ENCODE measurements around the gene MYH7B.

Gene MYH7B

DNA sequence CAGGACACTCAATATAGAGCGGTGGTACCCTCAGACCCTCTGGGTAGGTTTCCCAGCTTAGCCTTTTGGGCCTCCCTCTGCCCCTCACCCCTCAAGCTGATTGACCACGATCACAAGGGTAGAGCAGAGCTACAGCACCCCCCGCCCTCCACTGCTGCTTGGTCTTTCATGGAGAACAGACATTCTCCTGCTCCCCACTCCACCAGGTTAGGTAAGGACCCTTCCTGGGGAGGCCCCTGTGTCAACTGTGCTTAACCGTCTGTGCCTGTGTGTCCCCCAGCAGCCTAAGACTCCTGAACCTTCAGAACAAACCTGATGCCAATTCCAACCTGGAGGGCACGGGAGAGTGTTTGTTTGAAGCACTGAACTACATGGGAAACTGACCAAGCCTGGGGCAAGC lies 11.8 kb downstream of the MYH7B start:
- DNase-seq (ENCODE audit: insufficient read length) (no peak), FAIRE-seq (no peak)
- TF ChIP-seq TAF1 (IDR thresholded peaks at IDR 0.05; ENCODE audit: borderline replicate concordance, low read depth, low read length) (no peak), POLR2A (IDR thresholded peaks at IDR 0.05; ENCODE audit: low read depth, low read length) (no peak), POLR2AphosphoS5 (IDR thresholded peaks at IDR 0.05; ENCODE audit: low read depth, low read length) (no peak)

DNA sequence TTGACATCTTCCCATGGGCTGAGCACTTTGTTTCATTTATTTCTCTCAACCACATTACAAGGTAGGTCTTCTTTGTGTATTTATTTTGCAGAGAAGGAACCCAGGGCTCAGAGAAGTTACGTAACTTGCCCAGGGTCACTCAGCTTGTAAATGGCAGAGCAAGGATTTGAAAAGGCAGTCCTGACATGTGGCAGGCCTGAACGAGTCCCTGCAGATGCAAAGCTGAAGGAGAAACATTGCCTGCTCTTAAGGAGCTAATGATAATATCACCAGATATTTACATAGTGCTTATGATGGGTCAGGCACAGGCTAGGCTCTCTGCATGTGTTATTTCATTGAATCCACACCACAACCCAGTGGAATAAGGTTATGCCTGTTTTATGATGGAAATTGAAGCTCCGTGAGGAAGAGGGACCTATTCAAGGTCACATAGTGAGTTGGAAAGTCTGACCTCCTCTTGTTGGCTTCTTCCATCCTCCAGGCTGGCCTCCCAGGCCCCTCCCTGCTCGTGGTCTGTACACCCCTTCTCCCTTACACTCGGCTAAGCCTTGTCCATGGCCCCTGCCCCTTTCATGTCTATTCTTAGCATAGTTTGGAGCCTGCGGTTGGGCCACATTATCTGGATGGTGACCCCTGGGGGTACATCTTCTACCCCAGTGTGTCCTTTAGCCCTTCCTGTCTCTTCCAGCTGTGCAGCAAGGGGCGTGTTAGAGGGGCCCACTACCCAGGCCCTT lies 12.5 kb downstream of the MYH7B start:
- TF ChIP-seq POLR2AphosphoS5 (IDR thresholded peaks at IDR 0.05; ENCODE audit: low read depth, low read length) (no peak), TAF1 (IDR thresholded peaks at IDR 0.05; ENCODE audit: borderline replicate concordance, low read depth, low read length) (no peak), POLR2A (IDR thresholded peaks at IDR 0.05; ENCODE audit: low read depth, low read length) (no peak)
- DNase-seq (ENCODE audit: insufficient read length) = no peak
- FAIRE-seq = no peak

DNA sequence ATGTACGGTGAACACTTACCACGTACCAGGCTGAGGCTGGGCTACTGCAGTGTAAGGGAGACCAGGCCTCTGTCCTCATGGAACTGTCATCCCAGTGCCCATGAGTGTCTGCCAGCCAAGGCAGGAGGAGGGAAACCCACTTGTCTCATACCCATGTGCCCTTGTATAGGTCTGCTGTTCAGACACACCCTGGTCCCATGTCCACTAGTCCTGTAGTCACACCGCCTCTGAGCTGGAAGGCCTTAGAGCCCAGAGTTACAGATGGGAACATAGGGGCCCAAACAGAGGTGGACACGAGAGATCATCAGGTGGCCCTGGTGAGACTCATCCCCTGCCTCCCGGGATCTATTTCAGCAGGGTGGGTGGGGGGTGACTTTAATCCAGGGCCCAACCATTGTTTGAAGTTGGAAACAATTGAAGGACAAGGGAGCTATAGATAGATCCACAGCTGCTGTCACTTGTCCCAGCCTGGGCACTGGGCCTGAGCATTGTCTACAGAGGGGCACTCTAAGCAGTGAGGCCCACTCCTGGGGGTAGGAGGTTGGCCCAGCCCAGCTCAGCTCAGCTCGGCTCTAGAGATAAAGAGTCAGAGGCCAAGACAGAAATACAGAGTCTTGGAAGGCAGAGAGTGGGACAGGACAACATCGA lies 14.6 kb downstream of the MYH7B start:
- FAIRE-seq = no peak

DNA sequence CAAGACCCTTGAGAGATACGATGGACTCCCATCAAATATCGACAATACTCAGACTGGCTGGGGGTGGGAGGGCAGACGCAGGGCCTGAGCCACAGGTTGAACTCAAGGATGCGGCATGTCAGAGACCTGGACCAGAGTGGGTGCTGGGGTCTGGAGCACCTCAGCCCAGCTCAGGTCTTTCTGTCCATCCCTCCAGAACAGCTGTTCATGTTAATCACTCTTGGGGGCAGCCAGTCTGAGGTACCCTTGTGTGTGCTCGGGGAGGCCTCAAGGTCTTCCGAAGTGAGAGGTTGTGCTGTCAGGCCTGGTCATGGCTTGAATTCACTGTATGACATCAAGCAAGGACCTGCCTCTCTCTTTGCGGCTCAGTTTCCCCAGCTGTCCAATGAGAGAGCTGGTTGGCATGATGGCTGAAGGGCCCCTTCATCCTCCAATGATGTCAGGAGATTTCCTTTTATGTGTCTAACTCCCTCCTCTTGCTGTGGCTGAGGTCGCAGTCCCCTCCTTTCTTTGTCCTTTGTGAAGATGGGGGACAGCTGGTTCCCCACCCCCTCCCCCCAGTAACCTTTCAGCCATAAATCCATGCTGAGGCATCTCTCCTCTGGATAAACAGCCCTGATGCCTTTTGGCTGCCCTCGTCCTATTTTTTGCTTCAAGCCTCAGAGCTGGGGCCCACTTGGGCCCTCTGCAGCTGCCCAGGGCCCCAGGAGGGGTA lies 15.3 kb downstream of the MYH7B start:
- TF ChIP-seq POLR2A (IDR thresholded peaks at IDR 0.05; ENCODE audit: low read depth, low read length) = no peak
- TF ChIP-seq TAF1 (IDR thresholded peaks at IDR 0.05; ENCODE audit: borderline replicate concordance, low read depth, low read length) = no peak
- TF ChIP-seq POLR2AphosphoS5 (IDR thresholded peaks at IDR 0.05; ENCODE audit: low read depth, low read length) = no peak
- DNase-seq (ENCODE audit: insufficient read length) = no peak
- no peak for FAIRE-seq

More for the DNA sequence above, 14.6 kb downstream of the MYH7B start:
- no peak for DNase-seq (ENCODE audit: insufficient read length)
- TF ChIP-seq TAF1 (IDR thresholded peaks at IDR 0.05; ENCODE audit: borderline replicate concordance, low read depth, low read length) (no peak), POLR2AphosphoS5 (IDR thresholded peaks at IDR 0.05; ENCODE audit: low read depth, low read length) (no peak), POLR2A (IDR thresholded peaks at IDR 0.05; ENCODE audit: low read depth, low read length) (no peak)

DNA sequence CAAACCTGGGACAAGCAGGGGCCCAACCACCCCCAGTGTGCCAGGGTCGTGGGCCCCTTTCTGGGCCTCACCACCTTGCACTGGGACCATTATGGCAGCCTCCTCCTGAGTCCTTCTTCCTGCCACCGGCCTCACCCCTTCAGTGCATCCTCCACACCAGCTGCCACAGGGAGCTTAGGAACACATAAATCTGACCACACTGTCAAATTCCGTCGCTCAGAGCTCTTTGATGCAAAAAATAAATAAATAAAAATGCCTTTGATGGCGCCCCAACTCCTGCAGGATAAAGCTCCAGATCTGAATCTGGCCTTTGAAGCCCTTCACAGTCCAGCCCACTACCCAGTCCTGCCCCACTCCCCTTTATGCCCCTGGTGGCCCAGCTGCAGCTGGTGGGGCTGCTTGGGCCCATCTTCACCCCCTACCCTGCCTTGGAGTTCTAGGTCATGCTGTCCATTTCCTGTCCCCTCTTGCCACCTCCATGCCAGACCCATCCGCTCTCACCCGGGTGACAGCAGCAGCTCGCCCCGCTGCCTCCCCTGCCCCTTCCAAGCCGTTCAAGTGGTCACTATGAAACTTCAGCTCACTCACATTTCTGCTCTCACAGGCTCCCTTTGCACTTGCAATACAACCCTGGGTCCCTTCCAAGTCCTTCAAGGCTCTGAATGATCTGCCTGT lies 16.0 kb downstream of the MYH7B start:
- TF ChIP-seq POLR2A (IDR thresholded peaks at IDR 0.05; ENCODE audit: low read depth, low read length) (no peak), POLR2AphosphoS5 (IDR thresholded peaks at IDR 0.05; ENCODE audit: low read depth, low read length) (no peak), TAF1 (IDR thresholded peaks at IDR 0.05; ENCODE audit: borderline replicate concordance, low read depth, low read length) (no peak)
- DNase-seq (ENCODE audit: insufficient read length) (no peak), FAIRE-seq (no peak)

DNA sequence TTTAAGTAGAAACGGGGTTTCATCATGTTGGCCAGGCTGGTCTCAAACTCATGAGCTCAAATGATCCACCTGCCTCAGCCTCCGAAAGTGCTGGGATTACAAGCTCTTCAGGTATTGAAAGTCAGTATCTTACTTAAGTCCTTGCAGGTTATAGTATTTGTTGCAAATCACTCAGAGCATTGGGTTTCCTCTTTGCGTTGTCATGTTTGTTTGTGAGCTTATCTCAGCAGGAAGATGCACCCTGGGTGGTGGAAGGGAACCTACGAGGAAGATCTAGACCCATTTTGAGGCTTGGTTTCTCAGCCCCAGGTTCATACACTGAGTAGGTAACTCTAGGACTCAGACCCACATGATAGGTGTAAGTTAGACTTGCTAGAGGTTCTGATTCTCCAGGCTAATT lies 18.6 kb downstream of the MYH7B start:
- no peak for FAIRE-seq
- no peak for DNase-seq (ENCODE audit: insufficient read length)
- TF ChIP-seq TAF1 (IDR thresholded peaks at IDR 0.05; ENCODE audit: borderline replicate concordance, low read depth, low read length) = no peak
- no peak for TF ChIP-seq POLR2A (IDR thresholded peaks at IDR 0.05; ENCODE audit: low read depth, low read length)
- no peak for TF ChIP-seq POLR2AphosphoS5 (IDR thresholded peaks at IDR 0.05; ENCODE audit: low read depth, low read length)

DNA sequence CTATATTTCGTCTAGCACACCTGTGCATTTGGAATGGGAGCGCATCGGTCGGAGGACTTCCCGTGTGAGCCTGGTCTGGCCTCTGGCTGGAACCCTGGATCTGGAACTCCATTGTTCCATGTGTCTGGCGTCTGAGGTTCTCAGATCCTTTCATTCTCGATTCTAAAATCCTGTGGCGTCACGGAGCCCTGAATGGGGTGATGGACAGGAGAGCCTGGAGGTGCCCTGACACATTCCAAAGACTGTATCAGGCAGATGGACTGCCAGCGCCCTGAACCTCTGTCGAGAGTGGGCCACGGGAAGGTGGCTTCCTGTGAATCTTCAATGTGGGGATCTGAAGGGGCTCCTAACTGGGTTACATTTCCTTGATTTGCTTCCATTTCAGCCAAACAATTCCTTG lies 20.6 kb downstream of the MYH7B start:
- DNase-seq (ENCODE audit: insufficient read length) (no peak), FAIRE-seq (no peak)
- no peak for TF ChIP-seq POLR2A (IDR thresholded peaks at IDR 0.05; ENCODE audit: low read depth, low read length)
- TF ChIP-seq POLR2AphosphoS5 (IDR thresholded peaks at IDR 0.05; ENCODE audit: low read depth, low read length) = no peak
- TF ChIP-seq TAF1 (IDR thresholded peaks at IDR 0.05; ENCODE audit: borderline replicate concordance, low read depth, low read length) = no peak

DNA sequence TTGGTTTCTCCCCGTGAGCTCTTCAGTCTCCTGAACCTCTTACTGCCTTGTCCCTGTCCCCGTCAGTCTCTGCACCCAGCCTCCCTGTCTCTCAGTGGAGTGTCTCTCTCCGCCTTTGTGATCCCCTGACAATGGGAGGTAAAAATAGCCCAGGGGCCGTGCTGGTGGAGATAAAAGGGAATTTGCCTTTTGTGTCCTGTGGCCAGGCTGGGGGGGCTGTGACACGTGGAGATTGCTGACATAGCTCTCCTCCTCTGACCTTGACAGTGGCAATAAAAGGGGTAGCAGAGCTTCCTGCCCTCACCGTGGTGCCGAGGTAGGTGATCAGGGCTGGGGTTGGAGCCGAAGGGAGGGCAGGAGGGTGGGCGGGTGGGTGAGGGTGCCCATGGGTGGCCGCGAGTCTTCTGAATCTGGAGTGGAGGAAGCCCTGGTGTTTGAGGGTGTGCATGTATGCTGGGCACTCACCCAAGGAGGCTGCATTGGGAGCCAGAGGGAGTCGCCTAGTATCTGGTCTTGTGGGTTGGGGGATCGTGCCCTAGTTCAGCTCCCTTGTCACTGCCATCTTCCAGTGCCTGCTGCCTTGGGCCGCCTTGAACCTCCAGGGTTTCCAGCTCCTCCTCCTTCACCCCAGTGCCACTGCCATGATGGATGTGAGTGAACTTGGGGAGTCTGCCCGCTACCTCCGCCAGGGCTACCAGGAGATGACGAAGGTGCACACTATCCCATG lies 21.9 kb downstream of the MYH7B start:
- no peak for TF ChIP-seq POLR2A (IDR thresholded peaks at IDR 0.05; ENCODE audit: low read depth, low read length)
- TF ChIP-seq TAF1 (IDR thresholded peaks at IDR 0.05; ENCODE audit: borderline replicate concordance, low read depth, low read length) = no peak
- no peak for TF ChIP-seq POLR2AphosphoS5 (IDR thresholded peaks at IDR 0.05; ENCODE audit: low read depth, low read length)
- DNase-seq (ENCODE audit: insufficient read length) (no peak), FAIRE-seq (no peak)

DNA sequence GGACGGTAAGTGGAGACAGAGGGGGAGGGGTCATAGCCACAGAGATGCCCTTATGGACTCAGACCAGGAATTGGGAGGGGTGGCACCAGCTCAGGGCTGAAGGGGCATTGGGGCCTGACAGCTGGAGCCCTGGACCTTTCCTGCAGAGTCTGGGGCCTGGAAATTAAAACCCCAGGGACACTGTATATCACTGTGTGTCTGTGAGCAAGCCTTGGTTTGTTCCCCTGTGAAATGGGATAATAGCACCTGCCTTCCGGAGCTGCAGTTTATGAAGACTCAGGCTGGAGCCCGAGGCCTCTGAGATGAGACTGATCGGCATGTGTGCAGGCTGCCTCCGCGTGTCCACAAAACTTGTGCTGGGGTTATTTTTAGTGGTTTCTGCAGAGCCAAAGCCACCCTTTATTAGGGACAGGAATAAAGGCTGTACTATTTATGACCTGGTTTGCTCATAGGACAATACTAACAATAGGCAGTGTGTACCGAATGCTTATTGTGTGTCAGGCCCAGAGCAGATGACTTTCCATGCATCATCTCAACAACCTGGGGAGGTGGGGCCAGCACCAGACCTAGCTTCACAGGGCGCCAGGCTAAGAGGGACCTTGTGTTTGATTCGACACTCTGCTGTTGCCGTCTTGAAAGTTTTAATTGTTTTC lies 22.6 kb downstream of the MYH7B start:
- TF ChIP-seq TAF1 (IDR thresholded peaks at IDR 0.05; ENCODE audit: borderline replicate concordance, low read depth, low read length) (no peak), POLR2A (IDR thresholded peaks at IDR 0.05; ENCODE audit: low read depth, low read length) (no peak)
- no peak for DNase-seq (ENCODE audit: insufficient read length)
- FAIRE-seq = no peak

DNA sequence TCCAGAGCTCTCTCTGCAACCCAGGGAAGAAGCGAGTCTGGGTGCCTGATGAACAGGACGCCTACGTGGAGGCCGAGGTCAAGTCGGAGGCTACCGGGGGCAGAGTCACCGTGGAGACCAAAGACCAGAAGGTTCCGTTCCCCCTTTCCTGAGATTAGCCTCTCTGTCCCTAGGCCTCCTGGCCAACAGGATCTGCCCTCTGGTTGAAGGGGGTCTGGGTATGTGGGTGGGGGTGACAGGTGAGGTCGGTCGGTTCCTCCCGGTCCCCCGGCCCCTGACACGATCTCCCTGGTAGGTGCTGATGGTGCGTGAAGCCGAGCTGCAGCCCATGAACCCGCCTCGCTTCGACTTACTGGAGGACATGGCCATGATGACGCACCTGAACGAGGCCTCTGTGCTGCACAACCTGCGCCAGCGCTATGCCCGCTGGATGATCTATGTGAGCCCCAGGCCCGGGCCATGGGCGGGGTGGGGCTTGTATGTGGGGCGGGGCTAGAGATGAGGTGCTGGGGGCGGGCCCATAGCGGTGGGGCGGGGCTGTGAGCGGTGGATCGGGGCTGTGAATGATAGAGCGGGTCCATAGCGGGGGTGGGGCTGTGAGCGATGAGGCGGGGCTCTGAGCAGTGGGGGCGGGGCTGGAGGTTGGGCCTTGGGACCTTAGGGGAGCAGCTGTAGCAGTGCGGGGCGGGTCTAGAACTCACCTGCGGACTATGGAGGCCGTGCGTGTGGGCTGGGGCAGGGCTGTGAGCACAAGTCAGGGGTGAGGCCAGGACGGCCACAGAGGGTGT lies 23.9 kb downstream of the MYH7B start:
- DNase-seq (ENCODE audit: insufficient read length) (no peak), FAIRE-seq (no peak)
- TF ChIP-seq TAF1 (IDR thresholded peaks at IDR 0.05; ENCODE audit: borderline replicate concordance, low read depth, low read length) = no peak
- TF ChIP-seq POLR2AphosphoS5 (IDR thresholded peaks at IDR 0.05; ENCODE audit: low read depth, low read length) = no peak
- no peak for TF ChIP-seq POLR2A (IDR thresholded peaks at IDR 0.05; ENCODE audit: low read depth, low read length)
